Measurements from ENCODE around the gene CNGA3. TPM values are rescaled to one million over a fixed set of nuclear protein-coding genes. Genes with fewer than 3 reads are reported as not detected.
"Not testable (repeated sequence)": the region's sequence is repeated elsewhere in the genome, so short reads cannot be mapped to it uniquely, and the experiment has no call there.

Gene CNGA3
- not detected for total RNA-seq

- Mint-ChIP-seq H3K36me3 (no peaks in the 10 kb centered on the region), H3K27ac (no peak within 1 kb of the TSS), H3K4me3 (no peak within 1 kb of the TSS), H3K27me3 (peaks cover 78% of the 10 kb centered on the region), H3K4me1 (peaks cover 6% of the 10 kb centered on the region), H3K9me3 (peaks cover 4% of the 10 kb centered on the region)
- DNase-seq, result peak; percentile 35
Measured at GRCh38 chr2:98346311-98347236, at the start of gene CNGA3. TSS of gene CNGA3 (plus strand) at chr2:98346456. CDS start at chr2:98369976, 23,520 bp downstream.

- no peak for DNase-seq
- H3K9me3 Mint-ChIP-seq, result no peaks in the 10 kb centered on the region
Measured at GRCh38 chr2:98297817-98298682, 48.2 kb upstream of the CNGA3 start.

GRCh38 chr2:98298683-98299164 is 47.5 kb upstream of the CNGA3 start:
- DNase-seq, result no peak

More at GRCh38 chr2:98297817-98298682, 48.2 kb upstream of the CNGA3 start:
- Mint-ChIP-seq H3K4me3 (no peak overlapping the region), H3K27me3 (peaks cover 14% of the 10 kb centered on the region), H3K27ac (no peak overlapping the region), H3K4me1 (no peaks in the 10 kb centered on the region), H3K36me3 (no peaks in the 10 kb centered on the region)

GRCh38 chr2:98299211-98299905 is 46.9 kb upstream of the CNGA3 start:
- Mint-ChIP-seq H3K9me3 (no peaks in the 10 kb centered on the region), H3K27ac (no peak overlapping the region)

More at GRCh38 chr2:98298683-98299164, 47.5 kb upstream of the CNGA3 start:
- Mint-ChIP-seq H3K27me3 (peaks cover 13% of the 10 kb centered on the region), H3K4me1 (no peaks in the 10 kb centered on the region), H3K4me3 (no peak overlapping the region), H3K9me3 (no peaks in the 10 kb centered on the region), H3K27ac (no peak overlapping the region), H3K36me3 (no peaks in the 10 kb centered on the region)

GRCh38 chr2:98300141-98300874 is 45.9 kb upstream of the CNGA3 start:
- no peak overlapping the region for H3K27ac Mint-ChIP-seq
- H3K4me3 Mint-ChIP-seq, result no peak overlapping the region
- no peaks in the 10 kb centered on the region for H3K9me3 Mint-ChIP-seq
- DNase-seq, result no peak
- no peaks in the 10 kb centered on the region for H3K36me3 Mint-ChIP-seq
- H3K4me1 Mint-ChIP-seq, result no peaks in the 10 kb centered on the region
- H3K27me3 Mint-ChIP-seq, result peaks cover 18% of the 10 kb centered on the region

More at GRCh38 chr2:98299211-98299905, 46.9 kb upstream of the CNGA3 start:
- Mint-ChIP-seq H3K4me3 (no peak overlapping the region), H3K4me1 (no peaks in the 10 kb centered on the region), H3K27me3 (peaks cover 11% of the 10 kb centered on the region), H3K36me3 (no peaks in the 10 kb centered on the region)
- no peak for DNase-seq

GRCh38 chr2:98301469-98301868 is 44.8 kb upstream of the CNGA3 start:
- H3K27ac Mint-ChIP-seq, result no peak overlapping the region
- H3K9me3 Mint-ChIP-seq, result no peaks in the 10 kb centered on the region
- no peaks in the 10 kb centered on the region for H3K4me1 Mint-ChIP-seq
- no peaks in the 10 kb centered on the region for H3K36me3 Mint-ChIP-seq
- peaks cover 25% of the 10 kb centered on the region for H3K27me3 Mint-ChIP-seq
- no peak for DNase-seq
- no peak overlapping the region for H3K4me3 Mint-ChIP-seq

- not testable (repeated sequence) for H3K9me3 Mint-ChIP-seq, H3K27ac Mint-ChIP-seq, H3K4me3 Mint-ChIP-seq, DNase-seq, H3K4me1 Mint-ChIP-seq, H3K36me3 Mint-ChIP-seq
- peaks cover 50% of the 10 kb centered on the region for H3K27me3 Mint-ChIP-seq
Measured at GRCh38 chr2:98307131-98307696, 39.0 kb upstream of the CNGA3 start.

GRCh38 chr2:98308068-98308467 is 38.2 kb upstream of the CNGA3 start:
- no peak overlapping the region for H3K4me3 Mint-ChIP-seq
- no peaks in the 10 kb centered on the region for H3K4me1 Mint-ChIP-seq
- H3K27ac Mint-ChIP-seq, result no peak overlapping the region
- no peaks in the 10 kb centered on the region for H3K9me3 Mint-ChIP-seq
- no peaks in the 10 kb centered on the region for H3K36me3 Mint-ChIP-seq
- H3K27me3 Mint-ChIP-seq, result peaks cover 50% of the 10 kb centered on the region
- no peak for DNase-seq

- no peaks in the 10 kb centered on the region for H3K36me3 Mint-ChIP-seq
- no peaks in the 10 kb centered on the region for H3K4me1 Mint-ChIP-seq
- H3K27me3 Mint-ChIP-seq, result peaks cover 53% of the 10 kb centered on the region
- no peaks in the 10 kb centered on the region for H3K9me3 Mint-ChIP-seq
- no peak for DNase-seq
- no peak overlapping the region for H3K4me3 Mint-ChIP-seq
- no peak overlapping the region for H3K27ac Mint-ChIP-seq
Measured at GRCh38 chr2:98308532-98308931, 37.7 kb upstream of the CNGA3 start.

- Mint-ChIP-seq H3K27ac (no peak overlapping the region), H3K36me3 (no peaks in the 10 kb centered on the region), H3K4me3 (no peak overlapping the region), H3K4me1 (no peaks in the 10 kb centered on the region), H3K9me3 (no peaks in the 10 kb centered on the region), H3K27me3 (peaks cover 52% of the 10 kb centered on the region)
- DNase-seq, result no peak
Measured at GRCh38 chr2:98309580-98309979, 36.7 kb upstream of the CNGA3 start.

GRCh38 chr2:98310010-98310409 is 36.2 kb upstream of the CNGA3 start:
- peaks cover 47% of the 10 kb centered on the region for H3K27me3 Mint-ChIP-seq

GRCh38 chr2:98311090-98311489 is 35.2 kb upstream of the CNGA3 start:
- no peaks in the 10 kb centered on the region for H3K36me3 Mint-ChIP-seq
- no peak for DNase-seq
- peaks cover 45% of the 10 kb centered on the region for H3K27me3 Mint-ChIP-seq
- no peaks in the 10 kb centered on the region for H3K4me1 Mint-ChIP-seq
- no peaks in the 10 kb centered on the region for H3K9me3 Mint-ChIP-seq
- H3K27ac Mint-ChIP-seq, result no peak overlapping the region
- no peak overlapping the region for H3K4me3 Mint-ChIP-seq

More at GRCh38 chr2:98310010-98310409, 36.2 kb upstream of the CNGA3 start:
- H3K4me1 Mint-ChIP-seq, result no peaks in the 10 kb centered on the region
- no peaks in the 10 kb centered on the region for H3K9me3 Mint-ChIP-seq
- no peak for DNase-seq
- H3K36me3 Mint-ChIP-seq, result no peaks in the 10 kb centered on the region
- no peak overlapping the region for H3K27ac Mint-ChIP-seq
- H3K4me3 Mint-ChIP-seq, result no peak overlapping the region

GRCh38 chr2:98311771-98312545 is 34.3 kb upstream of the CNGA3 start:
- Mint-ChIP-seq H3K27me3 (peaks cover 45% of the 10 kb centered on the region), H3K36me3 (no peaks in the 10 kb centered on the region), H3K27ac (no peak overlapping the region), H3K4me3 (no peak overlapping the region), H3K9me3 (no peaks in the 10 kb centered on the region), H3K4me1 (no peaks in the 10 kb centered on the region)
- no peak for DNase-seq

Data from activated naive CD8-positive, alpha-beta T cell treated with anti-CD3 and anti-CD28 coated beads for 36 hours (primary cell).